SU-DHL-6 (cell line): ENCODE data around the gene AOAH.

Source experiments
- H2AFZ ChIP-seq: fragments of 200-600 bp; sonication (generic); 2 replicates; pipeline ENCODE4 v1.6.1; 2014; ENCODE audit warnings: low read depth, mild to moderate bottlenecking, moderate library complexity, mixed read lengths, antibody characterized with exemption, low read length; ENCODE audit not compliant: severe bottlenecking
- H3F3A ChIP-seq: fragments of 200-600 bp; shearing (Covaris generic); 2 replicates; pipeline ENCODE4 v1.6.0; 2016; ENCODE audit warnings: antibody characterized with exemption, mild to moderate bottlenecking; ENCODE audit not compliant: insufficient read depth
- H3K27ac ChIP-seq: fragments of 200-600 bp; sonication (generic); 2 replicates; pipeline ENCODE4 v1.5.1; 2016; ENCODE audit warnings: low read depth, mild to moderate bottlenecking, low read length, moderate library complexity, mixed read lengths
- H3K27me3 ChIP-seq: fragments of 200-600 bp; sonication (generic), shearing (Covaris generic); 2 replicates; pipeline ENCODE4 v1.6.0; 2014; ENCODE audit warnings: mild to moderate bottlenecking, low read length
- H3K36me3 ChIP-seq: fragments of 200-600 bp; sonication (generic); 2 replicates; pipeline ENCODE4 v1.6.1; 2014; ENCODE audit warnings: mild to moderate bottlenecking, low read length, mixed read lengths
- H3K4me2 ChIP-seq: fragments of 300-600, 200-600 bp; shearing (Covaris generic), sonication (generic); 2 replicates; pipeline ENCODE4 v1.6.0; 2014; ENCODE audit warnings: low read length, low read depth, mild to moderate bottlenecking; ENCODE audit not compliant: poor library complexity, severe bottlenecking
- H3K4me3 ChIP-seq: fragments of 200-600 bp; sonication (generic); 2 replicates; pipeline ENCODE4 v1.5.1; 2014; ENCODE audit warnings: antibody characterized with exemption, low read length, mild to moderate bottlenecking, mixed read lengths; ENCODE audit not compliant: insufficient read depth, poor library complexity, severe bottlenecking
- H3K79me2 ChIP-seq: fragments of 200-600 bp; sonication (generic); 2 replicates; pipeline ENCODE4 v1.6.1; 2014; ENCODE audit warnings: mild to moderate bottlenecking, low read length, moderate library complexity; ENCODE audit not compliant: insufficient read depth
- H3K9ac ChIP-seq: fragments of 200-600 bp; sonication (generic); 2 replicates; pipeline ENCODE4 v1.7.0; 2014; ENCODE audit warnings: mild to moderate bottlenecking, low read length
- H3K9me2 ChIP-seq: fragments of 200-600 bp; sonication (generic); replicated peaks from 2 replicates; pipeline ENCODE4 v1.6.1; 2014; ENCODE audit warnings: low read length; ENCODE audit not compliant: insufficient read depth
- H3K9me3 ChIP-seq: fragments of 200-600 bp; sonication (generic); 2 replicates; pipeline ENCODE4 v1.6.1; 2014; ENCODE audit warnings: low read length, mixed read lengths; ENCODE audit not compliant: insufficient read depth
- H4K20me1 ChIP-seq: fragments of 200-600 bp; sonication (generic); 2 replicates; pipeline ENCODE4 v1.6.1; 2014; ENCODE audit warnings: low read depth, mild to moderate bottlenecking, antibody characterized with exemption, low read length, moderate library complexity, mixed read lengths
- EZH2phosphoT487 ChIP-seq: fragments of 200-600 bp; sonication (generic), shearing (Covaris generic); conservative IDR thresholded peaks from 2 replicates; pipeline ENCODE4 v1.6.1; 2018; ENCODE audit warnings: mild to moderate bottlenecking, antibody characterized with exemption, low read length, moderate library complexity, mixed read lengths
- TF ChIP-seq, protein P1 (sequence below): fragments of 200-600 bp; sonication (generic); IDR thresholded peaks from one replicate; pipeline ENCODE4 v1.5.1; 2017; ENCODE audit warnings: antibody characterized with exemption, mild to moderate bottlenecking, low read length, moderate library complexity; ENCODE audit not compliant: insufficient read depth, poor library complexity, severe bottlenecking

The AOAH gene

DNA sequence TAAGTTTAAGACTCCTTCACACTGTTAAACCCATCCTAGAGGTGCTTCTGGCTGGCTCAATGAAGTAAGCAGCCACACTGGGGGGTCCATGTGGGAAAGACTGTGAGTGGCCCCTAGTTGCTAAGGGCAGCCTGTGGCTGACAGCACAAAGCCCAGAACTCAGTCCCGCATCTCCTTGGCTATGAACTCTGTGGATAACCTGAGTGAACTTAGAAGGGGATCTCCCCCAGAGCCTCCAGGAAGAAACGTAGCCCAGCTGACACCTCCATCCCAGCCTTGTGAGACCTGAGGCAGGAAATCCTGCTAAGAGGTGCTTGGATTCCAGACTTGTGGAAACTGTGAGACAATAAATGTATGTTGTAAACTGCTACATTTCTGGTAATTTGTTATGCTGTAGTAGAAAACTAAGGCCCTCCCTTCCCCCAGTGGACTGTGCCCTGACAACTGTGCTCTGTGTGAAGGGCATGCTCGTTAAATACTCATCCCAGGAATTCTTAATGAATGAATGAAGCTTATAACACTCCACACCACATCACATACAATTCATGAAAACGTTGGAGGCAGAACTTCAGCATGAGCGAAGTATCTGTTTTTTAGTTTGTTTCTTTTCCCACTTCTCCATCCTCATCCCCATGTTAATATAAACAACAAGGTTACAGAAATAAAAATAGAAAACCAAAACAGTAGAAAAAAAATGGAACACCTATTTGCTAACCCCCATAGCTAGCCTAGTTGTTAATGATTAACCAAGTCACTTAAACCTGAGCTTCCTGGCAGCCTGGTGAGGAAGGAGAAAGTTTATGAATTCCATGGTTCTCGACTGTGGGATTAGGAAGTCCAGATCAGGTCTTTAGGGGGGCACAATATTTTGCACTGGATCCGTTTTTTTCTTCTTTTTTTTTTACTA lies 36.8 kb upstream of the AOAH start:
- Histone ChIP-seq H3K79me2 (no peaks in the 10 kb centered on the region), H4K20me1 (no peaks in the 10 kb centered on the region), H3K4me3 (no peak overlapping the region), H3K27me3 (no peaks in the 10 kb centered on the region), H3K27ac (no peak overlapping the region), H3K9me2 (no peaks in the 10 kb centered on the region), H3K36me3 (no peaks in the 10 kb centered on the region), H3K9ac (no peak overlapping the region), H3F3A (no peaks in the 10 kb centered on the region), H3K4me2 (no peak overlapping the region), H3K9me3 (no peaks in the 10 kb centered on the region), H2AFZ (no peak overlapping the region)
- TF ChIP-seq, protein P1, sequence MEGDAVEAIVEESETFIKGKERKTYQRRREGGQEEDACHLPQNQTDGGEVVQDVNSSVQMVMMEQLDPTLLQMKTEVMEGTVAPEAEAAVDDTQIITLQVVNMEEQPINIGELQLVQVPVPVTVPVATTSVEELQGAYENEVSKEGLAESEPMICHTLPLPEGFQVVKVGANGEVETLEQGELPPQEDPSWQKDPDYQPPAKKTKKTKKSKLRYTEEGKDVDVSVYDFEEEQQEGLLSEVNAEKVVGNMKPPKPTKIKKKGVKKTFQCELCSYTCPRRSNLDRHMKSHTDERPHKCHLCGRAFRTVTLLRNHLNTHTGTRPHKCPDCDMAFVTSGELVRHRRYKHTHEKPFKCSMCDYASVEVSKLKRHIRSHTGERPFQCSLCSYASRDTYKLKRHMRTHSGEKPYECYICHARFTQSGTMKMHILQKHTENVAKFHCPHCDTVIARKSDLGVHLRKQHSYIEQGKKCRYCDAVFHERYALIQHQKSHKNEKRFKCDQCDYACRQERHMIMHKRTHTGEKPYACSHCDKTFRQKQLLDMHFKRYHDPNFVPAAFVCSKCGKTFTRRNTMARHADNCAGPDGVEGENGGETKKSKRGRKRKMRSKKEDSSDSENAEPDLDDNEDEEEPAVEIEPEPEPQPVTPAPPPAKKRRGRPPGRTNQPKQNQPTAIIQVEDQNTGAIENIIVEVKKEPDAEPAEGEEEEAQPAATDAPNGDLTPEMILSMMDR, result no peak
- TF ChIP-seq EZH2phosphoT487, result no peak

DNA sequence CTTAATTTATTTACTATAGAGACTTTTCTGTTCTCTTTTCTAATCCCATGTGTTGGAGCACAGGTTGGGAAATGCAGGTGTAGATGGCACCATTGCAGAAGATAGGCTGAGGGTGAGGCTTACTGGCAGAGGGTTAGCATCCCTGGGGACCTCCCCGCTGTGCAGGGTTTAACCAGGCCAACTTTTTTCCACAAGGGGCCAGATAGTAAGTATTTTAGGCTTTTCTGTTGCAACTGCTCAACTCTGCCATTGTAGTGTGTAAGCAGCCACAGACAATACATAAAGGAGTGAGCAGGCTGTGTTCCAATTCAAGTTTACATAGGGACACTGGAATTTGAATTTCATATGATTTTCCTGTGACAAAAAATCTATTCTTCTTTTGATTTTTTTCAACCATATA lies 34.6 kb upstream of the AOAH start:
- Histone ChIP-seq H3K4me3 (no peak overlapping the region), H4K20me1 (no peaks in the 10 kb centered on the region), H3K36me3 (no peaks in the 10 kb centered on the region), H3K27ac (no peak overlapping the region), H3K27me3 (0 out of 2 replicates have a peak, but pooled peaks cover 2% of the 10 kb centered on the region), H3F3A (no peaks in the 10 kb centered on the region), H3K9ac (no peak overlapping the region), H3K79me2 (no peaks in the 10 kb centered on the region), H2AFZ (no peak overlapping the region), H3K9me2 (no peaks in the 10 kb centered on the region), H3K4me2 (no peak overlapping the region), H3K9me3 (no peaks in the 10 kb centered on the region)
- TF ChIP-seq EZH2phosphoT487, result no peak
- TF ChIP-seq, protein P1, result no peak

DNA sequence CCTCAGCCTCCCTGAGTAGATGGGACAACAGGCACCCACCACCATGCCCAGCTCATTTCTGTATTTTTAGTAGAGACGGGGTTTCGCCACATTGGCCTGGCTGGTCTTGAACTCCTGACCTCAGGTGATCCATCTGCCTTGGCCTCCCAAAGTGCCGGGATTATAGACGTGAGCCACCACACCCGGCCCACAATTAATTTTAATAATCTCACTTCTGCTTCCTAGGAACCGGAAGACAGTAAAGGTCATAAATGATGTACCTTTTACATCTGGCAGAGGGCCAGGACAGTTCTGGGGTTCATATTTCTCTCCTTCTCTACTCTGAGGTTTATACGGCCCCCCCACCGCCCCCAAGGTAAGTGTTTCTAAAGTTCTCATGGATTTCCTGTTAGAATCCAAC lies 31.2 kb upstream of the AOAH start:
- Histone ChIP-seq H3K4me3 (no peak overlapping the region), H3K9ac (no peak overlapping the region), H3K9me3 (no peaks in the 10 kb centered on the region), H3K9me2 (no peaks in the 10 kb centered on the region), H2AFZ (no peak overlapping the region), H4K20me1 (no peaks in the 10 kb centered on the region), H3K27me3 (0 out of 2 replicates have a peak, but pooled peaks cover 2% of the 10 kb centered on the region), H3K4me2 (no peak overlapping the region), H3K79me2 (no peaks in the 10 kb centered on the region), H3K27ac (no peak overlapping the region), H3K36me3 (no peaks in the 10 kb centered on the region), H3F3A (no peaks in the 10 kb centered on the region)
- no peak for TF ChIP-seq EZH2phosphoT487
- TF ChIP-seq, protein P1, result no peak
